Right hindlimb (tissue), 1 donor: ENCODE measurements around the gene AP5Z1.
A peak's percentile ranks its signal among the peaks of the same experiment; 100 is the strongest.

Source experiments
- DNase-seq: peaks from one replicate; pipeline ENCODE4 v3.0.0-alpha.2; 2018

AP5Z1 gene

GRCh38 chr7:4747013-4747412 lies 28.4 kb upstream of the AP5Z1 start:
- no peak for DNase-seq

DNA sequence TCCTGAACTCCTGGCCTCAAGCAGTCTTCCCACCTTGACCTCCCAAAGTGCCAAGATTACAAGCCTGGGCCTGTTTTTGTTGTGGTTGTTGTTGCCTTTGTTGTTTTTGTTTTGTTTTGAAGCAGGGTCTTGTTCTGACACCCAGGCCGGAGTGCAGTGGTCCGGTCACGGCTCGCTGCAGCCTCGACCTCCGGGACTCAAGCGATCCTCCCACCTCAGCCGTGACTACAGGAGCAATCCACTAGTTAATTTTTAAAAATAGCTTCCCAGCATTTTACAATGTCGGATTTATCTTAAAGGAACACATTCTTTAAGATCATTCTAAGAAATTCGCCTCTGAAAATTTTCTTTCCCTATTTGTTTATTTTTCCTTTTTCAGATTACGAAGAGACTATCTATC lies 27.7 kb upstream of the AP5Z1 start:
- no peak for DNase-seq

DNA sequence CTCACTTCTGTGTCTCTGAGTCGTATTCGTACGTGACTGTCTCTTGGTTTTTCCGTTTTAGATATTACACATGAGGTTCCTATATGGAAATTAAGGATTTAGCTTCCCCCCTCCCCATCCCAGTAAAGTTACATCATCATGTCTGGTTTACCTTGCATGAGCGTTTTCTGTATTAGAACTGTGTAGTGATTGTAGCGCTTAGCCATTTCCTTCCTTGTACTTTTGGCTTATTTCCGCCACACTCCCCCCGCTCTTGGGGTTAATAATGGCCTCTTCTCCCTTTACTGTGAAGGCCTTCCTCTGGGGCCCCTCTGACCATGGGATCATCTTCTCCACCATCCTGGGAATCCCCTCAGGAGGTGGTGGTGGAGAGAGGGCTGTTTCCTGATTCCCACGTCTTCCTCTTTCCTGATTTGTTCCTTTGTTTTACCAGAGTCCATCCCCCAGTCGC lies 27.2 kb upstream of the AP5Z1 start:
- no peak for DNase-seq

- DNase-seq = no peak
Observed at GRCh38 chr7:4749363-4749762, 26.1 kb upstream of the AP5Z1 start.

DNA sequence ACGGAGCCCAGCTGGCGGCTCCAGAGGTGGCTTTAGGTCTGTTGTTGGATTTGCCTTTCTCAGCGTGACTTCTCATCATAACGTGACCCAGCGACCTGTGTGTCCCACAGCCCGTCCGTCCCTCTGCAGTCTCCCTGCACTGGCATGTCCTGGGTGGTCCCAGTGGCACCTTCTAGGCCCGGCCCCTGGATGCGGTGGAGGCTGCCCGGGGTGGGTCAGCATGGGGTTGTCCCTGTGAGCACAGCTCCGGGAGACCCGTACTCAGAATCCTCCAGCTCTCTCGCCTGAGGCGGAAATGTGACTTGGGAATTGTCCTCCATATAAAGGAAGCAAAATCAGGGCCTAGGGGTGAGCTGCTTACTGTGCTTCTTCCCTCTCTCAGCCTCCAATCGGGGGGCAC lies 25.6 kb upstream of the AP5Z1 start:
- no peak for DNase-seq

DNA sequence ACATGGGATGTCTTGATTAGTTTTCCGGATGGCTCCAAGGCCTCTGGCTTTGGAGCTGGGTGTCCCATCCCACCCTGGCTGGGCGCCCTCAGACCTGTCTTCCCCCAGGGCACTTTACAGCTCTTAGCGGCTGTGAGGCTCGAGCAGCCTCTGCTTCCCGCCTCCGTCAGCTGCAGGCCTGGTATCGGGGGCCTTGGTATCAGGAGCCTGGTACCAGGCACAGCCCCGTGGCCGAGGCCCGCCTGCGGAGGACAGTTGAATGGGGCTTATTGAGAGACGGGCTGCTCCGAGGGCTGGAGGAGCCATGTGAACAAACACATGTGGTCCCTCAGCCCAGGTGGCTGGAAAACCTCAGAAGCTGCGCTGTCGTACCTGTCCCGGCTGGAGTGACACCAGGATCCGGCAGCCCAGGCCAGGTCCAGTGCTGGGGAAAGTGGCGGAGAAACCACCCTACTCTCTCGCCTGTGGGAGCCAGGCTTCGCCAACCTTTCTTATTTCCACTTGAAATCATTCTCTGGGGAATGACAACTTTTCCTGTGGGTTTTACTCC lies 23.9 kb upstream of the AP5Z1 start:
- DNase-seq = no peak

- DNase-seq = peak; percentile 72
Observed at GRCh38 chr7:4753598-4754432, 21.6 kb upstream of the AP5Z1 start.

DNA sequence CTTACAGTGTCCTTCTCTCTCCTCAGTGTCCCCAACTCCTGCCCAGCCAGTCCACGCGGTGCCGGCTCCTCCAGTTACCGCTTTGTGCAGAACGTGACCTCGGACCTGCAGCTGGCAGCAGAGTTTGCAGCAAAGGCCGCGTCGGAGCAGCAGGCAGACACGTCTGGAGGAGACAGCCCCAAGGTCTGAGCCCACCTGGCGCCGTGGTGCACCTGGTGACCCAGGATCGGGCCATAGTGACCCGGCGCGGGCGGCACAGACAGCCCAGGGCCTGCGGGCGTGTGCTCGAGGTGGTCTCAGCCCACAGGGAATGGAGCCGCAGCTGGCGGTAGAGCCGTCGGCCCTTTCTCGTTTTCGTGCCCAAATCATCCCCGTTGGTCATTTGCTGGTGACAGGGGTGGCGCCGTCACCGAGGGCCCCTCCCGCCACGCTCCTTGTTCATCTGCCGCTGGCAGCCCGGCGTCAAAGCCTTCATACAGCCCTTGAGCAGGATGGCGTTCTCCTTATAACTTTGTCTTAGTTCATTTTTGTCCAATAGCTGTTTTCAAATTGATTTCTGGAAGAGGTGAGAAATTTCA lies 20.9 kb upstream of the AP5Z1 start:
- no peak for DNase-seq

DNA sequence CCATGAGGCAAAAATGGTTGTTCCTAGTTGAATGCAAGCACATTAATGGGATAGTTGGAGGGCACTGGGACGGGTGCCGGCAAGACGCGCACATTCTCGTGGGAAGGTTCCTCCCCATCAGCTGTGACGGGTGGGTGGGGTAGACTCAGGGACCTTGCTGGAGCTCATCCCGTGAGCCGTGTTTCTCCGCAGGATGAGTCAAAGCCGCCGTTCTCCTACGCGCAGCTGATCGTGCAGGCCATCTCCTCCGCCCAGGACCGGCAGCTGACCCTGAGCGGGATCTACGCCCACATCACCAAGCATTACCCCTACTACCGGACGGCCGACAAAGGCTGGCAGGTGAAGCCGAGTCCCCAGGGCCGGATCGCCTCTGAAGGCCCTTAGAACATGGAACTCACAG lies 20.4 kb upstream of the AP5Z1 start:
- DNase-seq = no peak

GRCh38 chr7:4758111-4758510 lies 17.3 kb upstream of the AP5Z1 start:
- DNase-seq = no peak

- DNase-seq = no peak
Observed at GRCh38 chr7:4758791-4759190, 16.6 kb upstream of the AP5Z1 start.

GRCh38 chr7:4759211-4759610 lies 16.2 kb upstream of the AP5Z1 start:
- no peak for DNase-seq

DNA sequence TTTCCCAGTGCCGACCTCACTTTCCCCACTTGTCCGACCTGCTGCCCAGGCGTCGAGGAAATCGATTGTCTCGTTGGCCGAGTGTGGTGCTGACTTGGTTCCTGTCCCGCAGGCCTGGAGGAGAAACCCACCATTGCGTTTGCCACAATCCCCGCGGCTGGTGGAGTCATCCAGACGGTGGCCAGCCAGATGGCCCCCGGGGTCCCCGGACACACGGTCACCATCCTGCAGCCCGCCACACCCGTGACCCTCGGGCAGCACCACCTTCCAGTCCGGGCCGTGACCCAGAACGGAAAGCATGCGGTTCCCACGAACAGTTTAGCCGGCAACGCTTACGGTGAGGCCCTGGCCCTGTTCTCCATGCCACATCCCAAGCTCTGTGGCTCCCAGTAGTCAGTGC lies 14.5 kb upstream of the AP5Z1 start:
- no peak for DNase-seq

DNA sequence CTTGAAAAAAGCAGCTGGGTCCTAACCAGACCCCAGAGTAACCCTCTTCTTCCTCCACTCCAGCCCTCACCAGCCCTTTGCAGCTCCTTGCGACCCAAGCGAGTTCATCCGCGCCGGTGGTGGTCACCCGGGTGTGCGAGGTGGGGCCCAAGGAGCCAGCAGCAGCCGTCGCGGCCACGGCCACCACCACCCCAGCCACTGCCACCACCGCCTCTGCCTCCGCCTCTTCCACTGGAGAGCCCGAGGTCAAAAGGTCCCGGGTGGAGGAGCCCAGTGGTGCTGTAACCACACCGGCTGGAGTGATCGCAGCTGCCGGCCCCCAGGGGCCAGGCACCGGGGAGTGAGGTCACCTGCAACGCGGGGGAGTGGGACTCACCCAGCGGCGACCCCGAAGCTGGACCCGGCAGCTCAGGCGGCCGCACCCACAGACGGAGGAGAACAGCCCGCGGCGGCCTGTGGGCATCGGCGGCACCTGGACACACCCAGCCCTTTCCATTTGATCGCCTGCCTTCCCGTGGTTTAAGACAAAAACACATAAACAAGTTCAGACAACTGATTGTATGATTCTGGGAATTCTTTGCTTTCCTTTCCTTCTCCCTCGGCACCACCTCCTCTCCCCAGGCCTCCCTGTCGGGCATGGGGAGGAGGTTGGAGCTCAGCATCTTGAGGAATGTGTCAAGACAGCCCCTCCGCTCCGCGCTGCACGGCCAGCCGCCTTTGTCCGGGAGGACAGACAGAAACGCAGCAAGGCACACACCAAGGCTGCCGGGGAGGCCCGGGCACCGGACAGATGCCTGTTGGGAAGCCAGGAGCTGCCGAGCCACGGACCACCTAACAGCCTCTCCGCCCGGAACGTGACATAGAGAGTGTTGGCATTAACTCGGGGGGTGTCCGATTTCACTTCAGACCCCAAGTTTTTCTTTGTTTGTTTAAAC lies 13.0 kb upstream of the AP5Z1 start:
- DNase-seq = no peak

- DNase-seq = no peak
Observed at GRCh38 chr7:4763091-4763793, 12.2 kb upstream of the AP5Z1 start.

DNA sequence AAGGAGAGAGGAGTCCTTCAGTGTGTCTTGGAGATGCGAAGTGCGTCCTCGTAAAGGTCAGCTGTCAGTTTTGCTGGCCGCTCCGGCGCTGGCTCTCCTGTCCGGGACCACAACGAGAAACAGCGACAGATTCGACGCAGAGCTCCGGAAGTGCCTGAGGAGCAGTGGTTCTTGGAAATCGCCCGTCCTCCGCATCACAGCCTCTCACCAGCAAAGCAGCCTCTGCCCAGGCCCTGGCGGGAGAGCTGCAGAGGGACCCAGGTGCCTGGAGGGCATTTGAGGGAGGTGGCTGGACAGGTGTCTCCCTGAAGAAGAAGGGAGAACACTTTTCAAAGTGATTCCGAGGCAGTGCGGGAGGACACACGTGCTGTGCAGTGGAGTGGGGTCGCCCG lies 11.6 kb upstream of the AP5Z1 start:
- DNase-seq = no peak

DNA sequence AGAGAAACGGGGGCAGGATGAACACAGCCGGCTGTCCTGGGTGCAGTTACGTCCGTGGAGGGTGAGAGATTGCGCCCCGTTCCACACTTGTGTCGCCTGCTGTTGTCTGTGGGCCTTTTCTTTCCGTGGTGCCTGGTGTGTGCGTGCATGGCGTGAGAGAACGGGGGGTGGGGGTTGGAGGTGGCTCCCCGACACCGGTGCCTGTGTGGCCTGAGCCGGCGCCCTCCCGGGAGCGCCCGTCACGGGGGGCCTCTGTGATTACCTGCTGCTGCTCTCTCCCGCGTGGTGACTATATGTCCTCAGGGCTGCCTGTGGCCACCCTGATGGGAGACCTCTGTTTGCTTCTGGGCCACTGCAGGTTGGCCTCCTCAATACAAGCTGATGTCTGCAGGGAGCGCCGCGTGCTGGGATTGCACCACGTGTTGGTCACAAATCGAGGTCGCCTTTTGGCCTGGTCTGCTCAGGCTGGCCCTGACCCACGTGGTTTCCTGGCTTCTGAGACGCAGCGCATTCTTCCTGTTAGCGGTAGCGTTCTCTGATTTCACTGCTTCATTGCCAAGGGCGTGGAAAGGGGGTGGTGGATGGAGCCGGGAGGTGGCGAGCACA lies 10.9 kb upstream of the AP5Z1 start:
- DNase-seq = no peak

GRCh38 chr7:4765776-4766490 lies 9.5 kb upstream of the AP5Z1 start:
- DNase-seq = no peak

DNA sequence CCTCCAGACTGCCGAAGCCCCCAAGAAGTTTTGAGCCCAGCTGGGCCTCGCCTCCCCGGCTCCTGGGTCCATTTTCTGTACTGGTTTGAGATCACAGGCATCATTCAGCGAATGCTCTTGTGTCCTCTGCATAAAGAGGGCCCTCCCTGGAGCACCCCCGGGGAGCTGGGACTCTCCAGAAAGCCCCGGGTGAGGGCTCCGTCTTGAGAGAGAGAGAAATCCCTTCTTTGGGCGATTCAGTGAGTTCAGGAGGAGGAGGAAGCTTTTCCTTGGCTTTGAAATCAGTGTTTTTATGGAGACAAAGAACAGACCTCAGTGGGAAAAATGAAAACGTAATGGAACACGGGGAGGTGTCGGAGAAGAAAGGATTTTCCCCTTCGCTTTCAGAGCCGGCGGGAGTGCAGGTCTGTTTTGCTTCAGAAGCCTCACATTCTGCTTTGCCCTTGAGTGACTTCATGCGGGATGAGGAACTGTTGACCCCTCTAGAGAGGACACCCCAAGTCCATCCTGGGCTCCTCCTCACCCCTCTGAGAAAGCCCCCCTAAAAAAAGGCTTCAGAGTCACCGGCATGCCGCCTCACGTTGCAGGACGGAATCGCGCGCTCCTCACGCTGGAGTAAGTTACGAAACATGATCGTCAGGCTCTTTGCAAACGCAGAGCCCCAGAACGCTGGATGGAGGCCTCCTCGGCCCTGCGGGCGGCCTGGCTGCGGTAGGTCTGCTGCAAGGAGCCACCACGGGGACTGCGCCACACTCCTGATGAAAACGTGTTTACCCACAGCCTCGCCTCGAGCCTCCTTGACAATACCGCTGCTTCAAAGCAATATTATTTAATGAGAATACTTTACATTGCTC lies 8.5 kb upstream of the AP5Z1 start:
- DNase-seq = no peak
